HL-60 (cell line): ENCODE data around the gene MYCBP.

Source experiments
- CTCF ChIP-seq: IDR thresholded peaks from one replicate; pipeline ENCODE4 v1.5.1; 2011; ENCODE audit warnings: low read length, control low read depth, inconsistent platforms; ENCODE audit not compliant: insufficient read depth
- GABPA ChIP-seq: IDR thresholded peaks from 2 replicates; pipeline ENCODE4 v1.6.1; 2012; ENCODE audit warnings: low read depth
- POLR2AphosphoS5 ChIP-seq: IDR thresholded peaks from 2 replicates; pipeline ENCODE4 v1.6.1; 2012; ENCODE audit warnings: low read depth

- TF ChIP-seq CTCF (no peak), POLR2AphosphoS5 (no peak), GABPA (no peak)
These were observed 46.3 kb downstream of the MYCBP start for GRCh38 chr1:38826886-38827285.
